NK-92 treated with Interleukin-12 subunit alpha and Interleukin-12 subunit beta, amount 100 ng/mL, for 24 hours (cell line): ENCODE data around the gene CDK11B.
"Not testable (repeated sequence)": the region's sequence is repeated elsewhere in the genome, so short reads cannot be mapped to it uniquely, and the experiment has no call there.

Experiments
- DNase-seq: peaks from one replicate; lab custom pipeline; 2025; lab: John Stamatoyannopoulos, UW

The CDK11B gene

DNA sequence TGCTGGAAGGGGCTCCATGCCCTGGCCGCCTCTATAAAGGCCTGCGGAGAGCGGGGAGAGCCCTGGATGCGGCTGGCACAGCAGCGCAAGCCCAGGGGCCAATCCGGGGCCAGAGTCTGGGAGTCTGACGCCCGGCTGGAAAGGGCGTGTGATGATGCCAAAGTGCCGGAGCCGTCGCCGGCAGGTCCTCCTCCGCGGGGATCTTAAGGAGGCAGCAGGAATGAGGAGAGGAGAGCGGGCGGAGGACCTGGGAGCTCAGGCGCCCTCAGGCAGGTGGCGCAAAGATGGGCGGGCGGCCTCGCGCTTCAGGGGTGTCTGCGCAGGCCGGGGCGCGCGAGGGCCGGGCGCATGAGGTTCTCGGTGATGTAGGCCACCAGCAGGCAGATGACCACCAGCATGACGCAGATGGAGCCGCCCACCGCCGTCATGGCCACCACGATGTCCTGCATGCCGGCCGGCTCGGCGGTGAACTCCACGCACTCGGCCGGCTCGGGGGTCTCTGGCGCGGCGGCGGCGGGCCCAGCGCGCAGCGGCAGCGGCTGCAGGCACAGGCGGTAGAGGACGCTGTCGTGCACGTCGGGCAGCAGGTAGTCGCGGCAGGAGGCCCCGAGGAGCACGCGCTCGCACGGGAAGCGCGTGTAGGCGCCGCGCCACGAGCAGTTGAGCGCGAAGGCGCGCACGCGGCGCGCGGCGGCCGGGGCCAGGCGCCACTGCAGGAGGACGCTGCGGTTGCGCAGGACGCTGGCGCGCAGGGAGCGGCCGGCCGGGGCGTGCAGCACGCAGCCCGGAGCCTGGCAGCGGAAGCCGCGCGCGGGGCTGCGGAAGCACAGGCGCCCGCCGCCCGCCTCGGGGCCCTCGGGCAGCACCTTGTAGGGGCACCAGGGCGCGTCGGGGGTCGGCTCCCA, 59.5 kb downstream of the CDK11B start:
- no peak for DNase-seq

DNA sequence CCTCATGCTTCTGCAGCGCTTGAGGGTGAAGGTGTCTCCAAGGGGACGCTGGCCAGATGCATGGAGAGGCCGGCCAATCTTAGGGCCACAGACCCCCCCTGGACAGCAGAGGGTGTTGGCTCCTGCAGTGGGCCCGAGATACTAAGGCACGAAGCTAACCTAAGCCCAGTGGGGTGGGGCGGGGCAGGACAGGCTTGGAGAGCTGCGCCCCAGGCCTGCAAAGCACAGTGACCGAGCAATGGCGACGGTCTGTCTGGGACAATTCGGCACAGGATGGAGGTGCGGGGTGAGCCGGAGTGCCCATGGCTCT, 60.1 kb downstream of the CDK11B start:
- no peak for DNase-seq

DNA sequence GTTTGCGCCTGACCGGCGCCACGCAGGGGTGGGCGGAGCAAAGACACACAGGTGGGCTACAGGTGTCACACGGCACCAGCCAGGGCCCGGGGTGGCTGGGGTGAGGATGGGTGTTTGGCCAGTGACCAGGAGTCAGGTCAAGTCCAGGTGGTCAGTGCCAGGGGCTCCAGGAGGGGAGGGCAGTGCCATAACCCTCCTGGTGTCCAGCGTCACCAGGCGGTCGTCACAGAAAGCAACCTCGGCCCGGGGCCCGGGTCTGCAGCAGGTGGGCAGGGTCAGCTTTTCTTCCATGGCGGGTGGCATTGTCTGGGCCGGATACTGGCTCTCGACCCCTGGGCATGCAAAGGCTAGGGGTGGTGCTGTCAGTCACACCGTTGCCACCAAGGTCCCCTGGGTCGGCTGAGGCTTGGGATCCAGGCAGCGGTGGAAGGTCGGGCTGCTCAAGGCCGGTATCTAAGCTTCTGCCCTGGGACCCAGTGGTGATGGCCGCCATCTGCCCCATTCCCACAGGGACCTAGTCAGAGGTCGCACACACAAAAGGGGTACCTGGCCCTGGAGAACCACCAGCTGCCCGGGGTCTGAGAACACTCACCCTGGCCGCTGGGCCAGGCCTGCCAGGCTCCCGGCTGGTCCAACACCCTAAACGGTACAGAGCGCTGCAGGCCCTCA, 60.6 kb downstream of the CDK11B start:
- DNase-seq = no peak

DNA sequence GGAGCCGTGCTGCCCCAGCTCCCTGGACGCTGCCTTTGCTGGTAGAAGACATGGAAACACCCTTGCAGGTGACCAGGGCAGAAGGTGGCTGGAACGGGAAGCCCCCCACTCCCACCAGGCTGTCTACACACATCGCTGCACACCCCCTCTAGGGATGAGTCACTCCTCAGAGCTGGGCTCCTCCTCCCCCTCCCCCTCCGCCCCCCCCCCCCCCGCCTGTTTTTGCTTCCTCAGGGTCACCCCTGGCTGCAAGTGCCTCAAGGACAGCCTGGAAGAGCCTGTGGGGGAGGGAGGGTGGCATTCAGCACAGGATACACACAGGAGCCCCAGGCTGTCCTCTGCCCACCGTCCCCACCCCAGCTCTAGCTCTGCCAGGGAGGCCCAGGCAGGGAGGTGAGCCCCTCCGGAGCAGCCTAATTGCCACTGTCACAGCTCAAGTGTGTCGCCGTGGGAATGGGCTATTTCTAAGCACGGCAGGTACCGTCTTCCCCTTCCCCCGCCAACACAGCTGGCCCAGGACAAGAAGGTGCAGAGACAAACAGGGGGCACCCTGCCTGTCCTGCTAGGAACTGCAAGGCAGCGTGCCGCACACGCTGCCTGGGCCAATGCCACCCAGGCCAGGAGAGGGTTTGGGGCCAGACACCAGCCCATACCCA, 61.4 kb downstream of the CDK11B start:
- DNase-seq = no peak

DNA sequence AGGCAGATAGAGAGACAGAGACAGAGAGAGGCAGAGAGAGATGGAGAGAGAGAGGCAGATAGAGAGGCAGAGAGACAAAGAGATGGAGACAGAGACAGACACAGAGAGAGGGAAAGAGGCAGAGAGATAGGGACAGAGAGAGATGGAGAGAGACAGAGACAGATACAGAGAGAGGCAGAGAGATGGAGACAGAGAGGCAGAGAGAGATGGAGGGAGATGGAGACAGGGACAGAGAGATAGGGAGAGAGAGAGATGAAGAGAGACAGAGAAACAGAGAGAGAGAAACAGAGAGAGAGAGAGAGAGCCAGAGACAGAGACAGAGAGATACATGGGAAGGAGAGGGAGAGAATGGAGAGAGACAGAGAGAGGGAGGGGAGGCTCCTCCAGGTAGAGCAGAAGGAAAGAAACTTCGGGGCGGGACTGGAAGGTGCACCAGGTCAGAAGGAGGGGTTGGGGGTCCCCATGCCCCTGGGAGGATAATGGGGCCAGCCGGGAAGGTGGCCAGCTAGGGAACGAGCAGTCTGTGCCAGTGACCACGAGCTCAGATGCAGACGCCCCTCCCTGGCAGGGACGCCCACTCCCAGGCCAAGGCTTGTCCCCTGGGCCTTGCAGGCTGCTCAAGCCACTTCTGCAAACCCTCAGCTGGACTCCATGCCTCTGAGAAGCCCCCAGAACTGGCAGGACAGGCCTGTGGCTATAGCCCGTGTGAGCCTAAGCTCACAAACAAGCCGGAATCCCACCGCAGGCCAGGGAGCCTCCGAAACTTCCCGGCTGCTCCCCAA, 62.1 kb downstream of the CDK11B start:
- no peak for DNase-seq

DNA sequence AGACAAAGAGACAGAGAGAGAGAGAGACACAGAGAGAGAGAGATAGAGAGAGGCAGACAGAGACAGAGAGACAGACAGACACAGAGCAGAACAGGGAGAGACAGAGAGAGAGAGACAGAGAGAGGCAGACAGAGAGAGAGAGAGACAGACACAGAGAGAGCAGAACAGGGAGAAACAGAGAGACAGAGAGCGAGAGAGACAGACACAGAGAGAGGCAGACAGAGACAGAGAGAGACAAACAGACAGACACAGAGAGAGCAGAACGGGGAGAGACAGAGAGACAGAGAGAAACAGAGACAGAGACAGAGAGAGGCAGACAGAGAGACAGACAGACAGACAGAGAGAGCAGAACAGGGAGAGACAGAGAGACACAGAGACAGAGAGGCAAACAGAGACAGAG, 63.5 kb downstream of the CDK11B start:
- DNase-seq = not testable (repeated sequence)

DNA sequence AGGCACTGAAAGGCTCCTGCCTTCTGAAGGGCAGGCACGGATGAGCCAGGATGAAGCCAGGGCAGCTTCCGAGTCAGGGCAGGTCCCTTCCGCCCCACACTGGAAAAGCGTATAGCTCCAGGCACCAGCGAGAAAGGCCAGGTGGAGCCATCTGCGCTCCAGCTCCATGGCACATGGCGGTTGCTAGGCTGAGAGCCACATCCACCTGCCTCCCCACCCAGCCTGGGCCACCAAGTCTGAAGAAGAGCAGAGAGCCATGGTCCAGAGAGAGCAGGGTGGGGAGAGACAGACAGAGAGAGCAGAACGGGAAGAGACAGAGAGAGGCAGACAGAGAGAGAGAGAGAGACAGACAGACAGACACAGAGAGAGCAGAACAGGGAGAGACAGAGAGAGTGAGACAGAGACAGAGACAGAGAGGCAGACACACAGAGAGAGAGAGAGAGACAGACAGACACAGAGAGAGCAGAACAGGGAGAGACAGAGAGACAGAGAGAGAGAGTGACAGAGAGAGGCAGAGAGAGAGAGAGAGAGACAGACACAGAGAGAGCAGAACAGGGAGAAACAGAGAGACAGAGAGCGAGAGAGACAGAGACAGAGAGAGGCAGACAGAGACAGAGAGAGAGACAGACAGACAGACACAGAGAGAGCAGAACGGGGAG, 64.1 kb downstream of the CDK11B start:
- no peak for DNase-seq

DNA sequence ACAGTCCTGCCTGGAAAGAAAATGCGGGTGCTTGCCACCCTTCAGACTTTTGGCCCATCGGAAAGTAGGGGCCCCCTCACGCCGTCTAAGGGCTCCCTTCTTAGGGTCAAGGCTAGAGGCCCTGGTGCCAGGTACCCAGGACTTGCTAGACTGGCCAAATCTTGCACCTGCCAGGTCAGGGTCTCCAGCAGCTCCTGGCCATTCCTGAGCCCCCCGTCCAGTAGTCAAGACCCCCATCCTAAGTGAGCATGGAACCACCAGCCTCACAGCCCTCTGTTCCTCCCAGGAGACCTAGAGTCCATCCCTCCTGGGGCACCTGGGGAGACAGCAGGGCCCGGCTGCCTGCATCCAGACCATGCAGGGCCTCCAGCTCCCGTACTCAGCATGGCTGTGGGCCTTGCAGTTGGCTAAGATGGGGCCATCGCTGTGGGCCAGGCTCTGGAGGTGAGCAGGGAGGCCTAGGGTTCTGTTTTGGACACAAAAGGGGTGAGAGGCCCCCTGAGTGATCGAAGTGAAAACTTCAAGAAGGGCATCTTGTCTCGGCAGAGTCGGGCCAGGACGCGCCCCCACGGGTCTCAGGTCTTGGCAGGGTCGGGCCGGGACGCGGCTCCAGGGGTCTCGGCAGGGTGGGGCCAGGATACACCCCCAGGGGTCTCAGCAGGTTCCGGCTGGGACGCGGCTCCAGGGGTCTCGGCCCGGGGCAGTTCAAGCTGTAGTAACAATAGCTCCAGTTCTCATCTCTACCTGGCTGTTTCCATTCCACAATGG, 64.8 kb downstream of the CDK11B start:
- DNase-seq = no peak

DNA sequence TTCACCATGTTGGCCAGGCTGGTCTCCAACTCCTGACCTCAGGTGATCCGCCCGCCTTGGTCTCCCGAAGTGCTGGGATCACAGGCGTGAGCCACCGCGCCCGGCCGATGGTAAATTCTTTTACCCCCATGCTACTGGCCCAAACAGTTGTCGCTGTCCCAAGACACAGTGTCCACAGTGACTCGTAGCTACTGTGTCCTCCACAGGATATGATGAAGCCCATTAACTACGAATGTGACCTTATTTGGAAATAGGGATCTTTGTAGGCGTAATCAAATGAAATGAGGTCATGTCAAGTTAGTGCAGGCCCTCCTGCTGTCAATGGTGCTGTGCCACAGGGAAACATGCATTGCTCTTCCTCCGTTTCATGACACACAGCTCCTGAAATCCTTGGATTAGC, 67.4 kb downstream of the CDK11B start:
- no peak for DNase-seq
